Measurements from ENCODE around the gene GFRA3.
"Not testable (repeated sequence)": the region's sequence is repeated elsewhere in the genome, so short reads cannot be mapped to it uniquely, and the experiment has no call there.

GRCh38 chr5:138247800-138248199 is 26.6 kb downstream of the GFRA3 start:
- not testable (repeated sequence) for TF ChIP-seq CTCF, POLR2A (IDR thresholded peaks at IDR 0.05)

All from vagina (tissue), 2 donors.